Osteocyte (in vitro differentiated cells): ENCODE results near the gene UBE2R2. TPM values are rescaled to one million over a fixed set of nuclear protein-coding genes. Genes with fewer than 3 reads are reported as not detected.
"Not testable (repeated sequence)": the region's sequence is repeated elsewhere in the genome, so short reads cannot be mapped to it uniquely, and the experiment has no call there.

Experiments
- DNase-seq: peaks from one replicate; pipeline ENCODE4 v3.0.0; 2021; ENCODE audit warnings: mixed read lengths; ENCODE audit not compliant: unreplicated experiment; ENCODE audit errors: extremely low spot score
- H3K27ac Mint-ChIP-seq: one replicate; pipeline ENCODE4 v1.8.0; 2021; ENCODE audit warnings: mild to moderate bottlenecking, mixed read lengths; ENCODE audit not compliant: unreplicated experiment
- H3K27me3 Mint-ChIP-seq: one replicate; pipeline ENCODE4 v1.8.0; 2021; ENCODE audit warnings: mixed read lengths; ENCODE audit not compliant: unreplicated experiment
- H3K36me3 Mint-ChIP-seq: one replicate; pipeline ENCODE4 v1.8.0; 2021; ENCODE audit warnings: mixed read lengths; ENCODE audit not compliant: unreplicated experiment
- H3K4me1 Mint-ChIP-seq: one replicate; pipeline ENCODE4 v1.8.0; 2021; ENCODE audit warnings: mixed read lengths; ENCODE audit not compliant: unreplicated experiment
- H3K4me3 Mint-ChIP-seq: one replicate; pipeline ENCODE4 v1.8.0; 2021; ENCODE audit warnings: mild to moderate bottlenecking, moderate library complexity, mixed read lengths; ENCODE audit not compliant: unreplicated experiment
- H3K9me3 Mint-ChIP-seq: one replicate; pipeline ENCODE4 v1.8.0; 2021; ENCODE audit warnings: mixed read lengths; ENCODE audit not compliant: unreplicated experiment
- total RNA-seq: library from RNA; stranded (reverse); gene quantifications from 2 replicates; pipeline ENCODE4 v1.2.1, GENCODE V29; 2021
- TF ChIP-seq, protein P1 (sequence below): fragments of 200-600 bp; sonication (generic); IDR thresholded peaks from 2 replicates; pipeline ENCODE4 v1.5.0; 2021; ENCODE audit warnings: antibody characterized with exemption, mild to moderate bottlenecking, moderate library complexity

Gene UBE2R2
- total RNA-seq, 1 donor from 2014 or later: 48.1 TPM

DNA sequence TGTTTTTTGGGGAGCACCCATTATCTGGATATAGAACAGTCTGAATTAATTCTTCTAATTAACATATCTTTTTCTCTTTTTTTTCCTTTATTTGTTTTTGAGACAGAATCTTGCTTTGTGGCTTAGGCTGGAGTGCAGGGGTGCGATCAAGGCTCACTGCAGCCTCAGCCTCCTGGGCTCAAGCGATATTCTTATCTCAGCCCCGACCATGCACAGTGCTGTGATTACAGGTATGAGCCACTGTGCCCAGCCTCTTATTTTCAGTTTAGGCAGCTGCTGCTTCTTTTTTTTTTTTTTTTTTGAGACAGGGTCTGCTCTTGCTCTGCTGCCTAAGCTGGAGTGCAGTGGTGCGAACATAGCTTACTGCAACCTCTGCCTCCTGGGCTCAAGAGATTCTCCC lies 20.2 kb downstream of the UBE2R2 start:
- TF ChIP-seq, protein P1, sequence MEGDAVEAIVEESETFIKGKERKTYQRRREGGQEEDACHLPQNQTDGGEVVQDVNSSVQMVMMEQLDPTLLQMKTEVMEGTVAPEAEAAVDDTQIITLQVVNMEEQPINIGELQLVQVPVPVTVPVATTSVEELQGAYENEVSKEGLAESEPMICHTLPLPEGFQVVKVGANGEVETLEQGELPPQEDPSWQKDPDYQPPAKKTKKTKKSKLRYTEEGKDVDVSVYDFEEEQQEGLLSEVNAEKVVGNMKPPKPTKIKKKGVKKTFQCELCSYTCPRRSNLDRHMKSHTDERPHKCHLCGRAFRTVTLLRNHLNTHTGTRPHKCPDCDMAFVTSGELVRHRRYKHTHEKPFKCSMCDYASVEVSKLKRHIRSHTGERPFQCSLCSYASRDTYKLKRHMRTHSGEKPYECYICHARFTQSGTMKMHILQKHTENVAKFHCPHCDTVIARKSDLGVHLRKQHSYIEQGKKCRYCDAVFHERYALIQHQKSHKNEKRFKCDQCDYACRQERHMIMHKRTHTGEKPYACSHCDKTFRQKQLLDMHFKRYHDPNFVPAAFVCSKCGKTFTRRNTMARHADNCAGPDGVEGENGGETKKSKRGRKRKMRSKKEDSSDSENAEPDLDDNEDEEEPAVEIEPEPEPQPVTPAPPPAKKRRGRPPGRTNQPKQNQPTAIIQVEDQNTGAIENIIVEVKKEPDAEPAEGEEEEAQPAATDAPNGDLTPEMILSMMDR: no peak
- Mint-ChIP-seq H3K27me3 (no peaks in the 10 kb centered on the region), H3K4me1 (peaks cover 33% of the 10 kb centered on the region), H3K27ac (no peak overlapping the region), H3K36me3 (peaks cover 2% of the 10 kb centered on the region), H3K9me3 (no peaks in the 10 kb centered on the region), H3K4me3 (no peak overlapping the region)
- DNase-seq: no peak

DNA sequence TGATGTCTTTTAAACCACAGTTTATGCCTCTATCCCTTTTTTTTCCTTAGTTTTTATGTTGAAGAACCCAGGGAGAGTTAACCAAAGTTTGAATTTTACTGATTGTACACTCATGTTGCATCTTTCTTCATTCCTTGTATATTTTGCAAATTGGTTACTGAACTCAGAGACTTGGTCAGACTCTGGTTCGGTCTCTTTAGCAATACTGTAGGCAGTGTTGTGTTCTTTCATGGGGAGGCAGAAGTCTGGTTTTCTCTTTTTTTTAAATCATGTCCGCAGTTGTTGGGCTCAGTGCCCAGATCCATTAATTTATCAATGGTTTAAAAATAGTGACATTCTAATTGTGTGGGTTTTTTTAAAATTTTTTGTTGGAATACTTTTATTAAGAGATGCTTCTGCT lies 23.4 kb downstream of the UBE2R2 start:
- Mint-ChIP-seq H3K4me3 (no peak overlapping the region), H3K27ac (peak overlapping the region; percentile 27), H3K9me3 (no peaks in the 10 kb centered on the region), H3K36me3 (peaks cover 2% of the 10 kb centered on the region), H3K27me3 (no peaks in the 10 kb centered on the region), H3K4me1 (peaks cover 43% of the 10 kb centered on the region)
- TF ChIP-seq, protein P1: no peak
- no peak for DNase-seq

DNA sequence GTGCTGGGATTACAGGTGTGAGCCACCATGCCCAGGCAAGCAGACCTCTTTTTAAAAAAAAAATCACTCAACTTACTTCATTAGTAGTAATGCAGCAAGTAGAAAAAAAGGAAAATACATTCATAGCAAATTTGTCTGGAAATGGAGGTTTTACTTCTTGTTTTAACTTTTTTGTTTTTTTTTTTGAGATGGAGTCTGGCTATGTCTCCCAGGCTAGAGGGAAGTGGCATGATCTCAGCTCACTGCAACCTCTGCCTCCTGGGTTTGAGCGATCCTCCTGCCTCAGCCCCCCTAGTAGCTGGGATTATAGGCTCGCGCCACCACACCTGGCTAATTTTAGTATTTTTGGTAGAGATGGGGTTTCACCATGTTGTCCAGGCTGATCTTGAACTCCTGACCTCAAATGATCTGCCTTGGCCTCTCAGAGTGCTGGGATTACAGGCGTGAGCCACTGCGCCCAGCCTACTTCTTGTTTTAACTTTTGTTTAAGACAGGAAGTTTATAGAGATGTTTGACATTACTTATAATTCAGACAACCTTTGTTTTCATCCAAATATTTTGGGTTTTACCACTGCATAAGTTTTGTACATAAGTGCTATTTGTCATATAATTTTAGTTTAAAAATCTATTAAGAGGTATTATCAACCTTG lies 26.5 kb downstream of the UBE2R2 start:
- no peak for DNase-seq
- TF ChIP-seq, protein P1: no peak
- Mint-ChIP-seq H3K27me3 (no peaks in the 10 kb centered on the region), H3K36me3 (peaks cover 2% of the 10 kb centered on the region), H3K4me1 (peaks cover 42% of the 10 kb centered on the region), H3K9me3 (no peaks in the 10 kb centered on the region), H3K27ac (no peak overlapping the region), H3K4me3 (no peak overlapping the region)

DNA sequence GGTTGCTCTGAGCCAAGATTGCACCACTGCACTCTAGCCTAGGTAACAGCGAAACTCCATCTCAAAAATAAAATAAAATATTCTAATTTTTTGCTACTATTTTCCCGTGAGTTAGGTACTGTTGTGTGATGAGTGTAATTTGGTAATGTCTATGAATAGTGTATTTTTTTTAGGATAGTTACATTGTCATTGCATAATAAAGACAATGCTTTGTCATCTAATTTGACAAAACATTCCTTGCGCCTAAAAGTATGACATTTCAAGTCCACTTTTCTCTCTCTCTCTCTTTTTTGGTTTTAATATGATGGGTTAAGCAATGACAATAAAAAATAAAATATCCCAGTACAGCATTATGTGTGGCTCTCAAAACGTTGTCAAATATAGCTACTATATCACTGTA lies 29.3 kb downstream of the UBE2R2 start:
- H3K27ac Mint-ChIP-seq: no peak overlapping the region
- TF ChIP-seq, protein P1: no peak
- H3K4me1 Mint-ChIP-seq: peaks cover 45% of the 10 kb centered on the region
- H3K9me3 Mint-ChIP-seq: no peaks in the 10 kb centered on the region
- H3K27me3 Mint-ChIP-seq: no peaks in the 10 kb centered on the region
- H3K36me3 Mint-ChIP-seq: no peaks in the 10 kb centered on the region
- no peak overlapping the region for H3K4me3 Mint-ChIP-seq
- no peak for DNase-seq

DNA sequence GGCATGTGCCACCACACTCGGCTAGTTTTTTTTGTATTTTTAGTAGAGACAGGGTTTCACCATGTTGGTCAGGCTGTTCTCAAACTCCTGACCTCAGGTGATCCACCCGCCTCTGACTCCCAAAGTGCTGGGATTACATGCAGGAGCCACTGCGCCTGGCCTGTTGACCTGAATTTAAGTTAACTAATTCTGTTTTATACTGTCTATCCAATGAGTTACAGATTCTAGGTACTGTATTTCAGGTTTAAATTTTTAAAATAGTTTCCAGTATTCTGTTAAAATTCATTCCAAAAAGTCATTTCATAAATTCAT lies 30.9 kb downstream of the UBE2R2 start:
- peaks cover 45% of the 10 kb centered on the region for H3K4me1 Mint-ChIP-seq
- not testable (repeated sequence) for H3K4me3 Mint-ChIP-seq
- DNase-seq: peak; percentile 6

DNA sequence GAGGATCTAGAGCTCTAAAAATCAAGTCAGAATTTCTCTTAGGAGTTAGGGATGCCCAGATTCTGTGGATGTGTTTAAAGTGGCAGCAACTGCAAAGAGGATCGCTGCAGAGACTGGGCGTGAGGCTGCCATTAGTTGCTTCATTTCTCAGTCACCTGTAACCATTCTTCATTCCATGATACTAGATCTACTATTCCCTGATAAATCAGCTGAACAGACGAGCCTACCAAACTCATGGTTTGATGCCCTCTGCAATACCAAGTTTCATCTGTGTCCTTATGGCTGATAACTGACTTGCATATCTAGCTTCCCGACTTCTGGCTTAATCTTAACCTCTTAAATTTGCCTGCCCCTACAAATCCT lies 33.3 kb downstream of the UBE2R2 start:
- Mint-ChIP-seq H3K27ac (no peak overlapping the region), H3K4me3 (no peak overlapping the region), H3K36me3 (no peaks in the 10 kb centered on the region), H3K27me3 (no peaks in the 10 kb centered on the region), H3K4me1 (peaks cover 41% of the 10 kb centered on the region), H3K9me3 (no peaks in the 10 kb centered on the region)
- TF ChIP-seq, protein P1: no peak
- DNase-seq: peak; percentile 13

More for the DNA sequence above, 30.9 kb downstream of the UBE2R2 start:
- H3K9me3 Mint-ChIP-seq, H3K27me3 Mint-ChIP-seq, H3K36me3 Mint-ChIP-seq, H3K27ac Mint-ChIP-seq: not testable (repeated sequence)
